HCT116 (cell line): ENCODE results near the gene FES. TPM values are rescaled to one million over a fixed set of nuclear protein-coding genes. Genes with fewer than 3 reads are reported as not detected.

Source experiments
- ATAC-seq: fragments of 200-7000 bp; cut with Tn5 transposase; 2 replicates; pipeline ENCODE4 v1.9.1; 2020; ENCODE audit warnings: mild to moderate bottlenecking, moderate library complexity
- BruUV-seq: library from RNA; stranded (reverse); fragments of 400-500 nt; replicated peaks from 2 replicates; lab custom pipeline; 2021; lab: Mats Ljungman, UMichigan
- CTCF ChIA-PET: fragments of 300-600 bp; sonication (Branson Sonifier 250); formaldehyde crosslinking; loops from one replicate; lab custom pipeline; 2021; ENCODE audit warnings: antibody characterized with exemption; lab: Charles Lee
- POLR2A ChIA-PET: fragments of 300-600, 350-600 bp; sonication (Branson Sonifier 250); formaldehyde crosslinking; loops from one replicate; lab custom pipeline; 2021; ENCODE audit warnings: antibody characterized with exemption; lab: Charles Lee
- RAD21 ChIA-PET, 2 experiments: fragments of 300-600 bp; sonication (Branson Sonifier 250); formaldehyde crosslinking; loops; one replicate each; lab custom pipeline; 2023; ENCODE audit warnings: low total read pairs in 2 of 2; ENCODE audit not compliant: uncharacterized antibody in 2 of 2, unreplicated experiment in 2 of 2, low non-redundant PET in 1 of 2; lab: Charles Lee
- DNase-seq: peaks from one replicate; pipeline ENCODE4 v3.0.0-alpha.2; 2010; ENCODE audit warnings: low read depth, low spot score
- H2AFZ ChIP-seq: fragments of 200-600 bp; shearing (Covaris generic), sonication (generic); 2 replicates; pipeline ENCODE4 v1.6.1; 2017; ENCODE audit warnings: low read depth, mixed run types, mixed read lengths, antibody characterized with exemption, low read length; ENCODE audit not compliant: poor library complexity, severe bottlenecking
- H3K27ac ChIP-seq: 2 replicates; pipeline ENCODE4 v1.5.1; 2012; ENCODE audit warnings: low read depth, low read length
- H3K27me3 ChIP-seq: fragments of 200-600 bp; sonication (generic); 2 replicates; pipeline ENCODE4 v1.6.1; 2016; ENCODE audit warnings: mixed run types, low read length, mixed read lengths; ENCODE audit not compliant: insufficient read depth
- H3K36me3 ChIP-seq, 2 experiments: fragments of 200-500 bp in 1 of 2; fragments of 200-600 bp in 1 of 2; sonication (Bioruptor generic) in 1 of 2; sonication (generic) in 1 of 2; 2 replicates each; pipeline versions ENCODE4 v1.5.1 to v1.6.1; 2014 to 2016; ENCODE audit warnings: low read length in 2 of 2, inconsistent platforms in 1 of 2, mixed read lengths in 1 of 2, mixed run types in 1 of 2; ENCODE audit not compliant: insufficient read depth in 2 of 2, control insufficient read depth in 1 of 2
- H3K4me1 ChIP-seq, 2 experiments: fragments of 200-600 bp in 1 of 2; sonication (generic) in 1 of 2; 2 replicates each; pipeline versions ENCODE4 v1.5.1 to v1.6.1; 2012 to 2017; ENCODE audit warnings: low read length in 2 of 2, inconsistent platforms in 1 of 2, mild to moderate bottlenecking in 1 of 2, mixed read lengths in 1 of 2, mixed run types in 1 of 2, moderate library complexity in 1 of 2; ENCODE audit not compliant: insufficient read depth in 2 of 2, control insufficient read depth in 1 of 2
- H3K4me2 ChIP-seq: fragments of 200-600 bp; sonication (generic); 2 replicates; pipeline ENCODE4 v1.6.1; 2017; ENCODE audit warnings: mixed run types, low read length, mixed read lengths
- H3K4me3 ChIP-seq, 2 experiments: fragments of 200-600 bp in 1 of 2; sonication (generic) in 1 of 2; replicated peaks in 1 of 2; 2 replicates each; pipeline ENCODE4 v1.5.1; 2011 to 2016; ENCODE audit warnings: low read length in 2 of 2, control low read depth in 1 of 2, low read depth in 1 of 2, mild to moderate bottlenecking in 1 of 2, mixed read lengths in 1 of 2, mixed run types in 1 of 2
- H3K79me2 ChIP-seq: fragments of 200-600 bp; sonication (generic); 2 replicates; pipeline ENCODE4 v1.6.1; 2017; ENCODE audit warnings: mild to moderate bottlenecking, mixed run types, low read length, moderate library complexity, mixed read lengths; ENCODE audit not compliant: insufficient read depth
- H3K9ac ChIP-seq: fragments of 200-600 bp; sonication (generic); 2 replicates; pipeline ENCODE4 v1.6.1; 2016; ENCODE audit warnings: low read length, mixed read lengths
- H3K9me2 ChIP-seq: fragments of 200-600 bp; sonication (generic), shearing (Covaris generic); 2 replicates; pipeline ENCODE4 v1.6.1; 2017; ENCODE audit warnings: mixed run types, mild to moderate bottlenecking, moderate library complexity; ENCODE audit not compliant: insufficient read depth
- H3K9me3 ChIP-seq, 2 experiments: fragments of 200-500 bp in 1 of 2; fragments of 200-600 bp in 1 of 2; sonication (Bioruptor generic) in 1 of 2; sonication (generic) in 1 of 2; 2 replicates each; pipeline ENCODE4 v1.6.1; 2014 to 2017; ENCODE audit warnings: low read length in 2 of 2, mixed read lengths in 2 of 2, inconsistent platforms in 1 of 2, low read depth in 1 of 2, mild to moderate bottlenecking in 1 of 2, mixed run types in 1 of 2, moderate library complexity in 1 of 2; ENCODE audit not compliant: control insufficient read depth in 1 of 2, insufficient read depth in 1 of 2
- H4K20me1 ChIP-seq: fragments of 200-600 bp; sonication (generic), shearing (Covaris generic); 2 replicates; pipeline ENCODE4 v1.6.1; 2017; ENCODE audit warnings: mixed run types, mild to moderate bottlenecking, moderate library complexity; ENCODE audit not compliant: insufficient read depth
- ATF3 ChIP-seq: IDR thresholded peaks from 2 replicates; pipeline ENCODE4 v1.6.1; 2012
- CBX3 ChIP-seq: IDR thresholded peaks from 2 replicates; pipeline ENCODE4 v1.6.1; 2012; ENCODE audit warnings: low read depth
- EZH2 ChIP-seq: fragments of 200-600 bp; sonication (generic); IDR thresholded peaks from 2 replicates; pipeline ENCODE4 v1.6.1; 2017; ENCODE audit warnings: antibody characterized with exemption, mixed run types
- EZH2phosphoT487 ChIP-seq: fragments of 200-600 bp; IDR thresholded peaks from 2 replicates; pipeline ENCODE4 v1.6.1; 2018; ENCODE audit warnings: antibody characterized with exemption, borderline replicate concordance
- FOSL1 ChIP-seq: IDR thresholded peaks from 2 replicates; pipeline ENCODE4 v1.6.1; 2012; ENCODE audit warnings: low read depth
- JUND ChIP-seq: IDR thresholded peaks from 2 replicates; pipeline ENCODE4 v1.6.1; 2012
- POLR2AphosphoS5 ChIP-seq: IDR thresholded peaks from 2 replicates; pipeline ENCODE4 v1.6.1; 2011; ENCODE audit warnings: mild to moderate bottlenecking, low read depth, low read length, moderate library complexity
- RAD21 ChIP-seq: IDR thresholded peaks from 2 replicates; pipeline ENCODE4 v1.6.1; 2012; ENCODE audit warnings: low read depth, mild to moderate bottlenecking
- REST ChIP-seq: IDR thresholded peaks from 2 replicates; pipeline ENCODE4 v1.6.1; 2012; ENCODE audit warnings: low read depth
- SIN3A ChIP-seq: IDR thresholded peaks from 2 replicates; pipeline ENCODE4 v1.6.1; 2012; ENCODE audit warnings: low read depth
- ZBTB33 ChIP-seq: IDR thresholded peaks from 2 replicates; pipeline ENCODE4 v1.6.1; 2011; ENCODE audit warnings: mild to moderate bottlenecking, low read length, moderate library complexity; ENCODE audit not compliant: insufficient replicate concordance; ENCODE audit errors: extremely low read depth
- ZFX ChIP-seq: fragments of 450-650 bp; IDR thresholded peaks from 2 replicates; pipeline ENCODE4 v1.6.1; 2017
- intact Hi-C: fragments of 100-400 bp; cut with micrococcal nuclease; formaldehyde crosslinking; loops from 2 replicates; pipeline ENCODE4 v1.10.0; 2022
- total RNA-seq: library from RNA; stranded (reverse); gene quantifications from one replicate; pipeline ENCODE4 v1.2.1, GENCODE V29; 2021; ENCODE audit not compliant: unreplicated experiment

The FES gene
- total RNA-seq, 1 experiment from 2014 or later = 5.3 TPM

GRCh38 chr15:90916461-90916860, 32.2 kb downstream of the FES start:
- H3K27me3 ChIP-seq = no peaks in the 10 kb centered on the region
- intact Hi-C loops = no loop called here
- no peaks in the 10 kb centered on the region for H3K79me2 ChIP-seq
- H3K4me3 ChIP-seq = no peak overlapping the region
- DNase-seq = no peak
- no peak overlapping the region for H3K9ac ChIP-seq
- ChIA-PET CTCF (no interaction called here), POLR2A (no interaction called here), RAD21 (no interaction called here)
- H3K36me3 ChIP-seq = peaks cover 2 to 4% of the 10 kb centered on the region in 2 experiments; a peak in 3 of 4 replicates
- no peak for ATAC-seq
- H4K20me1 ChIP-seq = no peaks in the 10 kb centered on the region
- H2AFZ ChIP-seq = no peak overlapping the region
- no peak overlapping the region for H3K4me2 ChIP-seq
- H3K4me1 ChIP-seq = no peaks in the 10 kb centered on the region
- no peak for TF ChIP-seq CBX3
- TF ChIP-seq EZH2phosphoT487 = no peak
- no peak for TF ChIP-seq ZFX
- TF ChIP-seq ZBTB33 = no peak
- TF ChIP-seq FOSL1 = no peak
- TF ChIP-seq POLR2AphosphoS5 = no peak
- TF ChIP-seq ATF3 = no peak
- TF ChIP-seq JUND = no peak
- TF ChIP-seq RAD21 = no peak
- TF ChIP-seq EZH2 = no peak
- no peak for TF ChIP-seq REST
- TF ChIP-seq SIN3A = no peak
- no TSS peak for BruUV-seq
- no peaks in the 10 kb centered on the region for H3K9me2 ChIP-seq
- no peak overlapping the region for H3K27ac ChIP-seq
- no peaks in the 10 kb centered on the region for H3K9me3 ChIP-seq
